GM21619 (cell line): ENCODE measurements around the gene NDUFA12.
A peak's percentile ranks its signal among the peaks of the same experiment; 100 is the strongest.
"Not testable (repeated sequence)": the region's sequence is repeated elsewhere in the genome, so short reads cannot be mapped to it uniquely, and the experiment has no call there.

ENCODE experiments used
- ATAC-seq: cut with Tn5 transposase; IDR thresholded peaks from one replicate; pipeline ENCODE4 v1.9.1; 2021; ENCODE audit not compliant: unreplicated experiment

NDUFA12 gene

DNA sequence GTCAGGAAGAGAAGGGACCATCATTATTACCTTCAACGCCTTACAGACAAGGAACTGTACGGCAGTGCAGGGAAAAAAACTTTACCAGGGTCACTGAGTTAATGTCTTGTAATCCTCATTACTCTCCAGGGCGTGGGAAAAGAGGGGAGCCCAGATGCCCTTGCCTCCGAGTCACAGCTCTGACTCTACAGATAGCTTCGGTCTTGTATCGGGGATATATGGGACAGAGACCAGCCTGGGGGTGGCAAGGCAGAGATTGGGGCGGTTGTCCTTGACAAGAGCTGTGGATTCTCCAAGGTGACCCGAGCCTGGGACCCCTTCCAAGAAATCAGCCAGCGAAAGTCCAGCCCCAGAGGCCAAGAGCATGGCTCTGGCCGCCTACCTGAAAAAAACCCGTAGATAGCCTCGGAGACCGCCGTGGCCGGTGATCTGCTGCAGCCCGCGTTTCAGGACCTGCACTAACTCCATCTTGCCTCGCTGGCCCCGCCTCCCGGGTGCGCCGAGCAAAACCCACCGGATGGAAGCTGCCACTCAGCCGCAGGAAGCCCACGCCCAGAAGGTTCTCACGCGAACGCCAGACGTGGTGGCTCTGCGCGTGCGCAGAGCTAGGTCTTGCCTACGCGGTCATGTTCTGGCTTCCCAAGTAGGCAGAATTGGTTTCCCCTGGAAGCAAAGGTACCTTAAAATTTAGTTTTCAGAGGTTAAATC lies at the start of gene NDUFA12:
NDUFA12 (minus strand) TSS at position 485 of the 708 bp plus-strand sequence; CDS start at position 468, 17 bp downstream.
- ATAC-seq, result peak; percentile 99

DNA sequence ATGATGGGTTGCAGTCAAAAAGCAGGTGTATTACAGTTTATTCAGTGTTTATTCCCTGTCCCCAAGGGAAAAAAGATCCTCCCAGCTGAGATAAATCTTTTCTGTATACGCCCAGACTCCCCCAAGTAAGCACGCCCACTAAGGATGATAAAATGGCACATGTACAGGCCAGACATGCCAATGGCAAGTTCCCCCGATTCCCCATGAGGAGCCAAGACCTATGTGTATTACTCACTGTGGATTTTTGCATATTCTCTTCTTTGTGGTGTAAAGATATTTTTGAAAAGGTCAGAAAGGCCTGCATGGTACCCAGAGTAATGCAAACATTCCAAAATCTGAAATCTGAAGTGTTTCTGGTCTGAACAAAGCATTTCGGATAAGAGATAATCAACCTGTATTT lies 47.7 kb upstream of the NDUFA12 start:
- no peak for ATAC-seq

DNA sequence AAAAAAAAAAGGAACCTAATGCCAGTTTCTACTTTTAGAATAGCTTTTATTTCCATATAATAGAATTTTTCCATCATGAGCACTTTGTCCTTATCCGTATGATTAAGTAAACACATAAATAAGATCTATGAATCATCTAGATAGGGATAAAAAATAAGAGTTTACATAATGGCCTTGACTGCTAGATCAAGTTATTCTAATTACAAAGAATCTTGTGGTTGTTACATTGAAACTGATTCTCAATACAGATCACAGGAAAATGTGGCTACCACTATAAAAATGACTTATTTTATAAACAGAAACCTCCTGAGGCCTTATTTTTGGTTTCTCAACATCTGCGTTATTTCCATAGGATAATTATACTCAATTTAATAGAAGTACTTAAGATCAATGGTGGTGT lies 34.4 kb upstream of the NDUFA12 start:
- no peak for ATAC-seq

GRCh38 chr12:95034750-95035149 lies 31.3 kb upstream of the NDUFA12 start:
- ATAC-seq, result no peak

DNA sequence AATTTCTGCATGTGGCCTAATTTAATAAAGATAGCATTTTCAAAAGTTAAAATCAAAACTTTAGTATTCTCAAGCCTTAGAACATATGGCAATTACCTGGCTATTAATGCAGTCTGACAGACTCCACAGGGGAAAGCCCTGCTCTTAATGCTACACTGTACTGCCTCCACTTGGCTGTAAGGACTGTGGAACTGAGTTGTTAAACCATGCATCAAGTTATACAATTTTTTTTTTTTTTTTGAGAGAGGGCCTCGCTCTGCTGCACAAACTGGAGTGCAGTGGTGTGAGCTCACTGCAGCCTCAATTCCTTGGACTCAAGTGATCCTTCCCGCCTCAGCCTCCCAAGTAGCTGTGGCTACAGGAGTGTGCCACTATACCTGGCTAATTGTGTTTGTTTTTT lies 19.0 kb upstream of the NDUFA12 start:
- ATAC-seq, result no peak

GRCh38 chr12:95017482-95017881 lies 14.0 kb upstream of the NDUFA12 start:
- no peak for ATAC-seq

DNA sequence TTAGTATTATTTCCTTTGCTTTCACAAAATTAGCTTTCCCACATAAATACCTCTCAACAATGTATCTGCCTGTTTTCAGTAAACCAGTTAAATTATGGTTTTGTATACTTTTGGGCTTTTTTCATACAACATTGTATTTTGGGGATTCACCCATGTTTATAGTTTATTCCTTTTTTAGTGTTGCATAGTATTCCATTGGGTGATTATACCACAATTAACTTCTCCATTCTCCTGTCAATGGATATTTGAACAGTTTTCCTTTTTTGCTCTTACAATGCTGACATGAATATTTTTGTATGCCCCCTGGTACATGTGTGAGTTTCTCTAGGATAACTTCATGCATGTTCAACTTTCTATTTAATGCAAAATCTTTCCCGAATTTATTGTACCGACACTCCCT lies 12.6 kb upstream of the NDUFA12 start:
- ATAC-seq, result no peak

DNA sequence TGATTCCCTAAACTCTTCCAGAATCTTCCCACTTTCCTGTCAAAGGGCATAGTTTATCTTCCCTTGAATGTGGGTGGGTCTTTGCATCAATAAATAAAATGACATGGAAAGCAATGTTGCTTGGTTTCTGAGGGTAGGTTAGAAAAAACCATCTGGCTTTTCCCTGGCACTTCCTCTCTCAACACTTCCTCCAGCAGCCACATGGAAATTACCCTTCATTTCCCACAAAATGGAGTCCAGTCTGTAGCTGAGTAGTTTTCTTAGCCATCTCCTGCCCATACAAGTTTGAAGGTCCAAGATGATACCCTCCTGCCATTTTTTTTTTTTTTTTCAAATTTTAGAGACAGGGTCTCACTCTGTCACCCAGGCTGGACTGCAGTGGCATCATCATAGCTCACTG lies 11.1 kb upstream of the NDUFA12 start:
- ATAC-seq, result no peak

DNA sequence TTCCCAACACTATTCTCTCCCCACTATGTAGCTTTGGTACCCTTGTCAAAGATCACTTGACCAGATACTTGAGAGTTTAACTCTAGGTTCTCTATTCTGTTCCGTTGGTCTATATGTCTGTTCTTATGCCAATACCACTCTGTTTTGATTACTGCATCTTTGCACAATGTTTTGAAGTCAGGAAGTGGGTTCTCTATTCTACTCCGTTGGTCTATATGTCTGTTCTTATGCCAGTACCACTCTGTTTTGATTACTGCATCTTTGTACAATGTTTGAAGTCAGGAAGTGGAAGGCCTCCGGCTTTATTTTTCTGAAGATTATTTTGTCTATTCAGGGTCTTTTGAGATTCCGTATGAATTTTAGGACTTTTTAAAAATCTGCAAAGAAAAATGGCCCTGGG lies 2.7 kb upstream of the NDUFA12 start:
- no peak for ATAC-seq

DNA sequence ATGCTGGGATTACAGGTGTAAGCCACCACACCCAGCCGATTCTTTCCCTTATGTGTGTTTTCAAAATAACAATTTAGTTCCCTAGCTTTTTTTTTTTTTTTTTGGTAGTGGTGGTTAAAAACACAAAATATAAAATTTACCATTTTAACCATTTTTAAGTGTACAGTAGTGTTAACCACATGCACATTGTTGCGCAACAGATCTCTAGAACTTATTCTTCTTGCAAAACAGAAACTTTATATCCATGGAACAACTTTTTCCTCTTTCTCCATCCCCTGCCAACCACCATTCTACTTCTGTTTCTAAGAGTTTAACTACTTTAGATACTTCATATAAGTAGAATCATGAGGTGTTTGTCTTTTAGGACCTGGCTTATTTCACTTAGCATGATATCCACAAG lies 1.1 kb upstream of the NDUFA12 start:
- ATAC-seq, result no peak

- no peak for ATAC-seq
Measured at GRCh38 chr12:95003921-95004272, 400 bp upstream of the NDUFA12 start.

GRCh38 chr12:95002754-95003153 lies 743 bp downstream of the NDUFA12 start:
- ATAC-seq, result no peak

- ATAC-seq, result no peak
Measured at GRCh38 chr12:94998326-94998725, 5.2 kb downstream of the NDUFA12 start.

DNA sequence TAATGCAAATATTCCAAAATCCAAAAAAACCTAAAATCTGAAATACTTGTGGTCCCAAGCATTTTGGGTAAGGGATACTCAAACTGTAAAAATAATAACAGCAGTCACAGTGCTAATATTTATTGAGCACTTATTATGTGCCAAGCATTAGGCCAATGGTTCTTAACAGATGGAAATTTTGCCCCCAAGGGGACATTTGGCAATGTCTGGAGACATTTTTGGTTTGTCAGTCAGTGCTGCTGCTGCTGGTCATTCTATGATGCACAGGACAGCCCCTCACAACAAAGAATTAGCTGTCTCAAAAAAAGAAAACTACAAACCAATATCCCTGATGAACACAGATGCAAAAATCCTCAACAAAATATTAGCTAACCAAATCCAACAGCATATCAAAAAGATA lies 5.8 kb downstream of the NDUFA12 start:
- ATAC-seq, result no peak

DNA sequence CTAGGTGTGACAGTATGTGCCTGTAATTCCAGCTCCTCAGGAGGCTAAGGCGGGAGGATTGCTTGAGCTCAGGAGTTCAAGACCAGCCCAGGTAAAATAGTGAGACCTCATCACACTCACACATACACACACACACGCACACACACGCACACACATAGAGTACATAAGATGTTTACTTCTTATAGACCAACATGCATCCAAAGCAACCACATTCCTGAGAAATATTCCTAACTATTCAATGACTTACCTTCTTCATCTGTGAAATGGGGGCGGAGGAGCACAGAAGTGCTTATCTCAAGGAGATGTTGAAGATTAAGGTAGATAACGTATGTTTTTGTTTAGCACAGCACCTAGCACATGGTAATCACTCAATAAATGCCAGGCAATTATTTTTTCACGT lies 6.4 kb downstream of the NDUFA12 start:
- ATAC-seq, result no peak

GRCh38 chr12:94994312-94994711 lies 9.2 kb downstream of the NDUFA12 start:
- no peak for ATAC-seq

DNA sequence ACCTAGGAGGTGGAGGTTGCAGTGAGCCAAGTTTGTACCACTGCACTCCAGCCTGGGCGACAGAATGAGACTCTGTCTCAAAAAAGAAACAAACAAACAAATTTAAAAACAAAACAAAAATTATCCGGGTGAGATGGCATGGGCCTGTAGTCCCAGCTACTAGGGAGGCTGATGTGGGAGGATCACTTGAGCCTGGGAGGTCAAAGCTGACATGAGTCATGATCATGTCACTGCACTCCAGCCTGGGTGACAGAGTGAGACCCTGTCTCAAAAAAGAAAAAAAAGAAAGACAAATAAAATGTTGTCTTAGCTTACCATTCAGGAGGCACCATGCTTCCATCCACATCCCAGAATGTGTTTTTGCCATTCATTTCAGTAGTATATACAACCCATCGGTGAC lies 9.6 kb downstream of the NDUFA12 start:
- not testable (repeated sequence) for ATAC-seq

GRCh38 chr12:94990222-94990621 lies 13.3 kb downstream of the NDUFA12 start:
- no peak for ATAC-seq

GRCh38 chr12:94988471-94988870 lies 15.0 kb downstream of the NDUFA12 start:
- no peak for ATAC-seq

DNA sequence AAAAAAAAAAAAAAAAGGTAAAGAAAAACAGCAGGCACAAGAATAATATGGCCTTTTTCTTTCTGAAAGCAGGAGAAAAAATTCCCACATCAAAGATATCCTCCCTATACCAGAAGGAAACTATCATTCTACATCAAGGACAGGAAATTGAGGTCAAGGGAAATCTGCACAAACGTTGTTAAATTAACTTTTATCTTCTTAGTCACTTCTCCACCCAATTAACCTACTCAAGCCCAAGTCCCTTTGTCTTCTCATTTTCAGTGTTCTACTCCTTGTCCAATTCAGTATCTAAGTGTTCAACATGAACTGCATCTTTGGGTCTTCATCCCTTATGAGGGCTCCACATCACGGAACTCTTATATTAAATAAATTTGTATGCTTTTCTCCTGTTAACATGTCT lies 15.7 kb downstream of the NDUFA12 start:
- ATAC-seq, result no peak

- ATAC-seq, result no peak
Measured at GRCh38 chr12:94987076-94987669, 16.3 kb downstream of the NDUFA12 start.

DNA sequence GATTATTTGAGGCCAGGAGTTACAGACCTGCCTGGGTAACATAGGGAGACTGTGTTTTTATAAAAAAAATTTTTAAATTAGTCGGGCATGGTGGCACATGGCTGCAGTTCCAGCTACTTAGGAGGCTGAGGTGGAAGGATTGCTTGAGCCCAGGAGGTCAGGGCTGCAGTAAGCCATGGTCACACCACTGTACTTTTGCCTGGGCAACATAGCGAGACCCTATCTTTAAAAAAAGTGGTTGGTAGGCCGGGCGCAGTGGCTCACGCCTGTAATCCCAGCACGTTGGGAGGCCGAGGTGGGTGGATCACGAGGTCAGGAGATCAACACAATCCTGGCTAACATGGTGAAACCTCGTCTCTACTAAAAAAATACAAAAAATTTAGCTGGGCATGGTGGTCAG lies 18.4 kb downstream of the NDUFA12 start:
- not testable (repeated sequence) for ATAC-seq

- no peak for ATAC-seq
Measured at GRCh38 chr12:94983321-94983720, 20.2 kb downstream of the NDUFA12 start.
